PC-9 (cell line): Measurements from ENCODE around the gene ZNF597. TPM values are rescaled to one million over a fixed set of nuclear protein-coding genes. Genes with fewer than 3 reads are reported as not detected.

ENCODE experiments used
- Bru-seq: library from RNA; stranded (reverse); fragments of 400-500 nt; gene quantifications from one replicate; lab custom pipeline; 2021; lab: Mats Ljungman, UMichigan
- BruChase-seq, 2 experiments: library from RNA; stranded (reverse); fragments of 400-500 nt; gene quantifications; one replicate each; lab custom pipeline; 2021; lab: Mats Ljungman, UMichigan
- BruUV-seq: library from RNA; stranded (reverse); fragments of 400-500 nt; replicated peaks from 2 replicates; lab custom pipeline; 2021; lab: Mats Ljungman, UMichigan
- CTCF ChIA-PET: fragments of 300-600 bp; sonication (Branson Sonifier 250); formaldehyde crosslinking; loops from one replicate; lab custom pipeline; 2022; ENCODE audit warnings: antibody characterized with exemption; lab: Charles Lee
- POLR2A ChIA-PET: fragments of 300-600 bp; sonication (Branson Sonifier 250); formaldehyde crosslinking; loops from one replicate; lab custom pipeline; 2022; ENCODE audit warnings: antibody characterized with exemption; ENCODE audit not compliant: unreplicated experiment; lab: Charles Lee
- DNase-seq, 2 experiments: peaks; one replicate each; pipeline versions ENCODE4 v3.0.0 to v3.0.0-alpha.2; 2015 to 2022; ENCODE audit warnings: mixed read lengths in 1 of 2
- H2AFZ ChIP-seq: fragments of 200-600 bp; sonication (generic); 2 replicates; pipeline ENCODE4 v1.8.1; 2017; ENCODE audit warnings: antibody characterized with exemption
- H3F3A ChIP-seq: fragments of 200-600 bp; sonication (generic); 2 replicates; pipeline ENCODE4 v1.8.1; 2017; ENCODE audit warnings: antibody characterized with exemption, mild to moderate bottlenecking, low read depth; ENCODE audit not compliant: insufficient read depth
- H3K27ac ChIP-seq: fragments of 200-600 bp; sonication (generic); 2 replicates; pipeline ENCODE4 v1.6.1; 2016; ENCODE audit warnings: mixed run types
- H3K27me3 ChIP-seq: fragments of 200-600 bp; sonication (generic); 2 replicates; pipeline ENCODE4 v1.6.1; 2016; ENCODE audit warnings: low read depth, mixed run types; ENCODE audit not compliant: insufficient read depth
- H3K36me3 ChIP-seq: fragments of 200-600 bp; sonication (generic); 2 replicates; pipeline ENCODE4 v1.6.1; 2016; ENCODE audit warnings: low read depth, mixed run types
- H3K4me1 ChIP-seq: fragments of 200-600 bp; sonication (generic); replicated peaks from 2 replicates; pipeline ENCODE4 v1.6.1; 2016; ENCODE audit warnings: mixed run types; ENCODE audit not compliant: insufficient read depth
- H3K4me2 ChIP-seq: fragments of 200-600 bp; sonication (generic); 2 replicates; pipeline ENCODE4 v1.6.1; 2017; ENCODE audit warnings: mixed run types
- H3K4me3 ChIP-seq: fragments of 200-600 bp; sonication (generic); 2 replicates; pipeline ENCODE4 v1.6.1; 2016; ENCODE audit warnings: mixed run types
- H3K79me2 ChIP-seq: fragments of 200-600 bp; sonication (generic); 2 replicates; pipeline ENCODE4 v1.6.1; 2017; ENCODE audit warnings: low read depth, mixed run types
- H3K9me2 ChIP-seq: fragments of 200-600 bp; sonication (generic); 2 replicates; pipeline ENCODE4 v1.8.1; 2017; ENCODE audit warnings: mild to moderate bottlenecking; ENCODE audit not compliant: insufficient read depth
- H3K9me3 ChIP-seq: fragments of 200-600 bp; sonication (generic); 2 replicates; pipeline ENCODE4 v1.8.1; 2016; ENCODE audit warnings: low read depth; ENCODE audit not compliant: insufficient read depth
- H4K20me1 ChIP-seq: fragments of 200-600 bp; sonication (generic); 2 replicates; pipeline ENCODE4 v1.8.1; 2017; ENCODE audit not compliant: insufficient read depth
- CTCF ChIP-seq: fragments of 200-600 bp; sonication (generic); conservative IDR thresholded peaks from 2 replicates; pipeline ENCODE4 v1.6.1; 2017; ENCODE audit warnings: mixed run types, antibody characterized with exemption, mild to moderate bottlenecking, moderate library complexity
- EZH2 ChIP-seq: fragments of 200-600 bp; sonication (generic); IDR thresholded peaks from 2 replicates; pipeline ENCODE4 v1.8.0; 2017; ENCODE audit warnings: antibody characterized with exemption, low read depth
- intact Hi-C: fragments of 100-400 bp; cut with micrococcal nuclease; formaldehyde crosslinking; loops from one replicate; pipeline ENCODE4 v1.10.0; 2022; ENCODE audit not compliant: unreplicated experiment
- long read RNA-seq: library from polyadenylated mRNA; stranded (forward); transcript quantifications from one replicate; pipeline ENCODE4 v2.0.0, GENCODE V29; 2022
- total RNA-seq: library from RNA; stranded (reverse); gene quantifications from 2 replicates; pipeline ENCODE4 v1.2.3, GENCODE V29; 2021

Gene ZNF597, protein sequence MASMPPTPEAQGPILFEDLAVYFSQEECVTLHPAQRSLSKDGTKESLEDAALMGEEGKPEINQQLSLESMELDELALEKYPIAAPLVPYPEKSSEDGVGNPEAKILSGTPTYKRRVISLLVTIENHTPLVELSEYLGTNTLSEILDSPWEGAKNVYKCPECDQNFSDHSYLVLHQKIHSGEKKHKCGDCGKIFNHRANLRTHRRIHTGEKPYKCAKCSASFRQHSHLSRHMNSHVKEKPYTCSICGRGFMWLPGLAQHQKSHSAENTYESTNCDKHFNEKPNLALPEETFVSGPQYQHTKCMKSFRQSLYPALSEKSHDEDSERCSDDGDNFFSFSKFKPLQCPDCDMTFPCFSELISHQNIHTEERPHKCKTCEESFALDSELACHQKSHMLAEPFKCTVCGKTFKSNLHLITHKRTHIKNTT
- 1.5 and 1.8 TPM in 2 replicates for total RNA-seq
- percentile 61 among the genes with signal in this experiment for Bru-seq, nascent RNA
- percentile 68 among the genes with signal in this experiment for BruChase-seq, experiment 1, labeled RNA remaining after a 2-hour chase
- percentile 44 among the genes with signal in this experiment for BruChase-seq, experiment 2, labeled RNA remaining after a 6-hour chase
- long read RNA-seq, full-length matches to known transcripts = 1 of 1 reads
- long read RNA-seq, partial matches to known transcripts = 0 of 1 reads
- long read RNA-seq, other reads (novel, unspliced or antisense) = 0 of 1 reads

GRCh38 chr16:3443108-3444031, at the start of gene ZNF597, which contains the start of gene NAA60:
TSS of gene ZNF597 (minus strand) at chr16:3443504. CDS start at chr16:3443153, 351 bp downstream.
TSS of gene NAA60 (plus strand) at chr16:3443680. CDS start at chr16:3476228, 32,548 bp downstream.
- CTCF ChIA-PET = interaction anchor here (0.7 kb wide), 1 partner anchor 145 kb away, joined by 4 read pairs; no protein-coding TSS in a partner anchor
- Histone ChIP-seq H3K36me3 (no peaks in the 10 kb centered on the region), H3K4me1 (no peaks in the 10 kb centered on the region), H2AFZ (no peak within 1 kb of the TSS), H3K9me2 (no peaks in the 10 kb centered on the region), H3K79me2 (no peaks in the 10 kb centered on the region), H3K9me3 (no peaks in the 10 kb centered on the region), H3F3A (no peaks in the 10 kb centered on the region), H3K4me2 (no peak within 1 kb of the TSS), H3K27me3 (peaks cover 30% of the 10 kb centered on the region), H3K27ac (no peak within 1 kb of the TSS), H4K20me1 (no peaks in the 10 kb centered on the region), H3K4me3 (no peak within 1 kb of the TSS)
- TF ChIP-seq EZH2 (no peak), CTCF (no peak)
- intact Hi-C loops = no loop called here
- DNase-seq = peak in 1 of 2 experiments; percentile 71
- POLR2A ChIA-PET = interaction anchor here (0.6 kb wide), 1 partner anchor 66 kb away, joined by 8 read pairs; no protein-coding TSS in a partner anchor
- no TSS peak for BruUV-seq

DNA sequence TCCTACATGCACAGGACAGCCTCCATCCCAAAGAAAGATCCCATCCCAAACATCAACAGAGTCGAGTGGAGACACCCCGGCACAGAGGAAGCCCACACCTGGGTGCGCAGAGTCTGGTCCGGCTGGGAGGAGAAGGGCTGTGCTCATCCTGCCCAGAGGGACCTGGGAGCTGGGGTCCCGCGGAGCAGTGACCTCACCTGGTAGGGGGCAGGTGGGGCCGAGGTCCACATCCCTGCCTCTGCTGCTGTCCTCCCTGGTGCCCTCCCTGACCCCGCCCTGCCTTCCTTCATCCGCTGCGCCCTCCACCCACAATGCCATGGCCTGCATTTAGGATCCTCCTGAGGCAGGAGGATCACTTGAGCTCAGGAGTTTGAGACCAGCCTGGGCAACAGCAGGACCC, 49.1 kb upstream of the ZNF597 start:
- Histone ChIP-seq H3F3A (peaks cover 4% of the 10 kb centered on the region; the same call in 1 of the 2 replicates), H3K9me2 (no peaks in the 10 kb centered on the region), H3K4me1 (peaks cover 10% of the 10 kb centered on the region), H3K79me2 (no peaks in the 10 kb centered on the region), H3K4me3 (no peak overlapping the region), H2AFZ (no peak overlapping the region), H3K36me3 (no peaks in the 10 kb centered on the region), H4K20me1 (no peaks in the 10 kb centered on the region; the same call in 1 of the 2 replicates), H3K27me3 (no peaks in the 10 kb centered on the region), H3K27ac (no peak overlapping the region), H3K9me3 (no peaks in the 10 kb centered on the region), H3K4me2 (no peak overlapping the region)
- no peak for DNase-seq
- BruUV-seq = no TSS peak
- intact Hi-C loops = no loop called here
- TF ChIP-seq CTCF (no peak), EZH2 (no peak)
- CTCF ChIA-PET = no interaction called here
- POLR2A ChIA-PET = interaction anchor here (0.6 kb wide), 1 partner anchor 83 kb away, joined by 5 read pairs; no protein-coding TSS in a partner anchor
